Suprapubic skin (tissue), 4 donors: Measurements from ENCODE around the gene SLC25A6. TPM values are rescaled to one million over a fixed set of nuclear protein-coding genes. Genes with fewer than 3 reads are reported as not detected.
A peak's percentile ranks its signal among the peaks of the same experiment; 100 is the strongest.

Source experiments
- DNase-seq, 2 donors: peaks; one replicate each; pipeline ENCODE4 v3.0.0-alpha.2; 2019; ENCODE audit warnings: low spot score in 2 of 2
- H3K27ac ChIP-seq: fragments of 200-600 bp; sonication (generic); one replicate; pipeline ENCODE4 v1.5.1; 2019
- H3K27me3 ChIP-seq: fragments of 200-600 bp; sonication (generic); one replicate; pipeline ENCODE4 v1.5.1; 2019
- H3K36me3 ChIP-seq: fragments of 200-600 bp; sonication (generic); one replicate; pipeline ENCODE4 v1.5.1; 2019
- H3K4me1 ChIP-seq: fragments of 200-600 bp; sonication (generic); one replicate; pipeline ENCODE4 v1.5.1; 2019
- H3K4me3 ChIP-seq: fragments of 200-600 bp; sonication (generic); one replicate; pipeline ENCODE4 v1.5.1; 2019; ENCODE audit warnings: mild to moderate bottlenecking
- H3K9me3 ChIP-seq: fragments of 200-600 bp; sonication (generic); one replicate; pipeline ENCODE4 v1.5.1; 2019
- EP300 ChIP-seq: sonication (generic); formaldehyde crosslinking; IDR thresholded peaks from one replicate; pipeline ENCODE4 v1.6.1; 2017; ENCODE audit warnings: antibody characterized with exemption
- POLR2A ChIP-seq, 2 donors: fragments of 450-650 bp; IDR thresholded peaks; one replicate each; pipeline ENCODE4 v1.6.1; 2017; ENCODE audit warnings: antibody characterized with exemption in 2 of 2, mild to moderate bottlenecking in 2 of 2, moderate library complexity in 2 of 2
- POLR2AphosphoS5 ChIP-seq, 3 donors: sonication (generic); formaldehyde crosslinking; IDR thresholded peaks; one replicate each; pipeline ENCODE4 v1.6.1; 2017; ENCODE audit warnings: antibody characterized with exemption in 3 of 3
- WGBS: methylation state at CpG from one replicate; pipeline ENCODE4 v1.1.5; 2018; 5-methylcytosine and 5-hydroxymethylcytosine counted together
- total RNA-seq, 4 donors: library from RNA; depleted of rRNA; stranded (reverse); fragments of >200 nt; gene quantifications; one replicate each; pipeline ENCODE4 v1.1.0, GENCODE V29; 2016
- TF ChIP-seq, protein P1 (sequence below), 2 donors: fragments of 200-600 bp in 1 of 2; fragments of 450-650 bp in 1 of 2; sonication (generic) in 1 of 2; IDR thresholded peaks; one replicate each; pipeline ENCODE4 v1.5.1; 2016 to 2019; ENCODE audit warnings: antibody characterized with exemption in 2 of 2, mild to moderate bottlenecking in 1 of 2, moderate library complexity in 1 of 2

The SLC25A6 gene
- total RNA-seq, 4 donors from 2014 or later: 250 to 408 (median 336) TPM

DNA sequence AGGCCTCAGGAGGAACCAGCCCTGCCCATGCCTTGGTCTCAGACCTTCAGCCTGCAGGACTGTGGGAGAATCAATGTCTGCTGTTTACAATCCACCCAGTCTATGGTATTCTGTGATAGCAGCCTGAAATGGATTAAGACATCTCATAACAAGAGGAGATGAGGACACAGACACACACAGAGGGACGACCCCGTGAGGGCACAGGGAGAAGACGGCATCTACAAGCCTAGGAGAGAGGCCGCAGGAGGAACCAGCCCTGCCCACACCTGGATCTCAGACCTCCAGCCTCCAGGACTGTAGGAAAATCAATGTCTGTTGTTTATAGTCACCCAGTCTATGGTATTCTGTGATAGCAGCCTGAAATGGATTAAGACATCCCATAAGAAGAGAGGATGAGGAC, 3.3 kb downstream of the SLC25A6 start:
- Histone ChIP-seq H3K27ac (no peak overlapping the region), H3K27me3 (no peaks in the 10 kb centered on the region), H3K4me1 (peaks cover 40% of the 10 kb centered on the region), H3K9me3 (no peaks in the 10 kb centered on the region), H3K4me3 (no peak overlapping the region), H3K36me3 (peaks cover 68% of the 10 kb centered on the region)
- TF ChIP-seq POLR2A (IDR thresholded peaks at IDR 0.05) (no peak), POLR2AphosphoS5 (IDR thresholded peaks at IDR 0.05) (no peak), EP300 (no peak)
- TF ChIP-seq, protein P1, sequence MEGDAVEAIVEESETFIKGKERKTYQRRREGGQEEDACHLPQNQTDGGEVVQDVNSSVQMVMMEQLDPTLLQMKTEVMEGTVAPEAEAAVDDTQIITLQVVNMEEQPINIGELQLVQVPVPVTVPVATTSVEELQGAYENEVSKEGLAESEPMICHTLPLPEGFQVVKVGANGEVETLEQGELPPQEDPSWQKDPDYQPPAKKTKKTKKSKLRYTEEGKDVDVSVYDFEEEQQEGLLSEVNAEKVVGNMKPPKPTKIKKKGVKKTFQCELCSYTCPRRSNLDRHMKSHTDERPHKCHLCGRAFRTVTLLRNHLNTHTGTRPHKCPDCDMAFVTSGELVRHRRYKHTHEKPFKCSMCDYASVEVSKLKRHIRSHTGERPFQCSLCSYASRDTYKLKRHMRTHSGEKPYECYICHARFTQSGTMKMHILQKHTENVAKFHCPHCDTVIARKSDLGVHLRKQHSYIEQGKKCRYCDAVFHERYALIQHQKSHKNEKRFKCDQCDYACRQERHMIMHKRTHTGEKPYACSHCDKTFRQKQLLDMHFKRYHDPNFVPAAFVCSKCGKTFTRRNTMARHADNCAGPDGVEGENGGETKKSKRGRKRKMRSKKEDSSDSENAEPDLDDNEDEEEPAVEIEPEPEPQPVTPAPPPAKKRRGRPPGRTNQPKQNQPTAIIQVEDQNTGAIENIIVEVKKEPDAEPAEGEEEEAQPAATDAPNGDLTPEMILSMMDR (IDR thresholded peaks at IDR 0.05): no peak
- no peak for DNase-seq
- WGBS: 79% methylated on average over 4 of the region's 4 CpGs

DNA sequence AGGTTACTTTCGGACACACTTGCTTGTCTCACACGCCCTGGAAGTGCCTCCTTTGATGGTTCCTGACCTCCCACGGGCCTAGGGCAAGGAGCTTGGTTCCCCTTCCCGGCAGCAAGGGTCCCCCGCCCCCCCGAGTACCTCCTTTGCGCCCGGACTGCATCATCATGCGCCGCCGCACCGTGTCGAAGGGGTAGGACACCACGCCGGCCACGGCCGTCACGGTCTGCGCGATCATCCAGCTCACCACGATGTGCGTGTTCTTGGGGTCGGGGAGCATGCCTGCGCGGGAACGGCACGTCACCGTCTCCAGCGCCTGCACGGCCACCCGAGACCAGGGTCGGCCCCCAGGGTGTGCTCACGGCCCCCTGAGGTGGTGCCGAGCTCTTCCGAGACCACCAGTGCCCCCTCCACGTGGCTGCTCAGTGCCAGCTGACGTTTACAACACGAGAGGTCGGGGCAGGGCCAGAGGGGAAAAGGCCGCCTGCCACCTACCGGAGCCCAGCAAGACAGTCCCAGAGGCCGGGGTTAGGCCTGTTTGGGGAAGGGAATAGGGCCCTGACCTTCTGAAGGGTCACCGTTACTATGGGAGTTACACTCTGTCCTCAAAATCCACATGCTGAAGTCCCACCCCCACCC, 4.7 kb downstream of the SLC25A6 start:
- Histone ChIP-seq H3K9me3 (no peaks in the 10 kb centered on the region), H3K27ac (no peak overlapping the region), H3K4me1 (peaks cover 32% of the 10 kb centered on the region), H3K36me3 (peaks cover 75% of the 10 kb centered on the region), H3K4me3 (no peak overlapping the region), H3K27me3 (no peaks in the 10 kb centered on the region)
- TF ChIP-seq EP300 (no peak), POLR2A (IDR thresholded peaks at IDR 0.05) (no peak), POLR2AphosphoS5 (IDR thresholded peaks at IDR 0.05) (no peak)
- TF ChIP-seq, protein P1 (IDR thresholded peaks at IDR 0.05): no peak
- WGBS: 95% methylated on average over 24 of the region's 43 CpGs
- DNase-seq: peak in 1 of 2 donors; percentile 72

DNA sequence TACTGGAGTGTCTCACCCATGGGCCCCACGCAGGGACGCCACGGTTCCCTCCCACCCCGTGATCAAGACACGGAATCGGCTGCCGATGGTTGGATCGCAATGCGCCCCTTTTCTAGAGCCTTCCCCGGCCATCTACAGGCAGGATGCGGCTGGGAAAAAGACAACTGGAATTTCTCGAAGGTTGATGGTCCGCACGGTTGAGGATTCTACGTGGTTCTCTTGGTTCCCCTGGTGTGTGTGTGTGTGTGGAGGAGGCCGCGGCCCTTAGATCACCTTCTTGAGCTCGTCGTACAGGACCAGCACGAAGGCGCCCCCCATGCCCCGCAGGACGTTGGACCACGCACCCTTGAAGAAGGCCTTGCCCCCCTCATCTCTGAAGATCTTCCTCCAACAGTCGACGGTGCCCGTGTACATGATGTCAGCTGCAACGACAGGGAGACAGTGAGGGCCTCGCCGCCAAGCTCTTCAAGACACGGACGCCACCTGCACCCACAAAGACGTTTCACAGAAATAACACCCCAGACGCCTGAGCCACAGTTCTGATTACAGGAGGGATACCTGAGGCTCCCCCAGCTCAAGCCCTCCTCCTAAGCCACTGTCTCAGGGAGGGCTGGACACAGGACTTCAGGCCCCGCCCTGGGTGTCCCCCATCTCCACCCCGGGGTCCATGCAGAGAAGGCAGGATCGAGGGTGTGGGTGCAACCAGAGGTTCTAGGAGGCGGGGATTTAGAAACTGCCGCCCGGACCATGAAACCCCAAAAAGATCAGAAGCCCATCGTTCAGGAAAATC, 5.4 kb downstream of the SLC25A6 start:
- peaks cover 75% of the 10 kb centered on the region for H3K36me3 ChIP-seq
- peak in 1 of 2 donors; percentile 61 for DNase-seq
- no peak overlapping the region for H3K27ac ChIP-seq
- no peaks in the 10 kb centered on the region for H3K27me3 ChIP-seq
- TF ChIP-seq POLR2AphosphoS5 (IDR thresholded peaks at IDR 0.05) (no peak), EP300 (no peak)
- no peaks in the 10 kb centered on the region for H3K9me3 ChIP-seq
- 97% methylated on average over 21 of the region's 41 CpGs for WGBS
- H3K4me1 ChIP-seq: peaks cover 32% of the 10 kb centered on the region
- no peak overlapping the region for H3K4me3 ChIP-seq

DNA sequence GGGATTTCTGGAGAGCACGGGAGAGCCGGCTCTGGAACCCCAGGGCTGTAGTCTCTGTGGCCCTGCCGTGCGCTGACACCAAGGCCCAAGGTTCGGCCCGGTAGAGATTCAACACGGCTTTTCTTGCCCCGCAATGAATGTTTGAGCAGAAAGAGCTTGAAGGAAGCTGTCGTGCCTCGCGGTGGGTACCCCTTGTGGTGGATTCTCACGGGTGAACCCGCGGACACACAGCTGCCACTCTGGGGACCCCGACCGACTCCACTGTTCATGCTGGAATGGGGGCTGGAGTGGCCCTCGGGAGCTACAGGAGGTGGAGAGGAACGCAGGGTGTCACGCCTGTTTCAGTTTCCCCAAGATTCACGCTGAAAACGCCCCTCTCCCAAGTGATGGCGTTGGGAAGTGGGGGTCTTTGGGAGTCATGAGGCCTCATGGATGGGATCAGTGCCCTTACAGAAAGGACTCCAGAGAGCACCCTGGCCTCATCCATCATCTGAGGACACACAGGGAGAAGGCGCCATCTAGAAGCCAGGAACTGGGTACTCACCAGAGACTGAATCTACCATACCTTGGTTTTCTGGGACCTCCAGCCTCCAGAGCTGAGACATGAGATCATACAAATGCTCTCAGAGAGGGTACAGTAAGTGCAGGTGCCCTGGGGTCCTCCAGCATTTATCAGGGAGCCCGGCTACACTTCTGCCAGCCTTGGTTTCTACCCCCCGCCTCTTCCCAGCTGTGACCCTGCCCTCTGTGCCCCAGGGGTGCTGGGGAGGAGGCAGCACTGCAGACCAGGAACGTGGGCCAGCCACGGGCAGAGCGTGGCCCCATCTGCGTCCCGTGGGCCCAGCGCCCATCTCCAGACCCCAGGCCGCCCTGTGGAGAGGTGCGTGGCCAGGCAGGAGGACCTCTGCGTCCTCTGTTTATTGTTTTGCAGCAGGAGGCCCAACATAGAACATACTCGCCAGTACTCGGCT, 6.4 kb downstream of the SLC25A6 start:
- Histone ChIP-seq H3K4me1 (peaks cover 25% of the 10 kb centered on the region), H3K27ac (no peak overlapping the region), H3K36me3 (peaks cover 75% of the 10 kb centered on the region), H3K4me3 (no peak overlapping the region), H3K27me3 (no peaks in the 10 kb centered on the region), H3K9me3 (no peaks in the 10 kb centered on the region)
- 97% methylated on average over 13 of the region's 36 CpGs for WGBS
- peak; percentile 55 to 73 for DNase-seq
- no peak for TF ChIP-seq POLR2AphosphoS5 (IDR thresholded peaks at IDR 0.05)
- TF ChIP-seq EP300: no peak
- TF ChIP-seq POLR2A (IDR thresholded peaks at IDR 0.05): no peak
- TF ChIP-seq, protein P1 (IDR thresholded peaks at IDR 0.05): no peak

DNA sequence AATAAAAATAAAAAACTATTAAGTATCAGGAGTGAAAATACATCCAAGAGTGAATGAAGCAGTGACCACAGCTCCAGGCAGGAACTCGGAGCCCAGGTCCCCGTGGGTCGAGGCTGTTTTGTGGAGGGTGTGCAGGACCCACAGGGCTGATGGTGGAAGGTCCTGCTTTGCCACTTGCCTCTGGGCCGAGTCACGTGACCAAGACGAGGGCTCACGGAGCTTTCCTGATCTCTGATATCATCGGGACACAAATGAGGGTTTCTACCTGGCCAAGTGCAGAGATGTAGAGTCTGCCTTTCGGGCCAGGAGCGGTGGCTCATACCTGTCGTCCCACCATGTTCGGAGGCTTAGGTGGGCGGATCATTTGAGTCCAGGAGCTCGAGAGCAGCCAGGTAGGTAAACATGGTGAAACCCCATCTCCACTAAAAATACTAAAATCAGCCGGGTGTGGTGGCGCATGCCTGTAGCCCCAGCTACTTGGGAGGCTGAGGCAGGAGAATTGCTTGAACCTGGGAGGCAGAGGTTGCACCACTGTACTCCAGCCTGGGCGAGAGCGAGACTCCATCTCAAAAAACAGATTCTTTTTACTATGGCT, 7.2 kb downstream of the SLC25A6 start:
- peak in 1 of 2 donors; percentile 76 for DNase-seq
- TF ChIP-seq EP300 (no peak), POLR2AphosphoS5 (IDR thresholded peaks at IDR 0.05) (no peak), POLR2A (IDR thresholded peaks at IDR 0.05) (no peak)
- TF ChIP-seq, protein P1 (IDR thresholded peaks at IDR 0.05): no peak
- 91% methylated on average over 14 of the region's 18 CpGs for WGBS
- no peaks in the 10 kb centered on the region for H3K27me3 ChIP-seq
- no peak overlapping the region for H3K4me3 ChIP-seq
- peaks cover 17% of the 10 kb centered on the region for H3K4me1 ChIP-seq
- no peaks in the 10 kb centered on the region for H3K9me3 ChIP-seq
- peaks cover 68% of the 10 kb centered on the region for H3K36me3 ChIP-seq
- no peak overlapping the region for H3K27ac ChIP-seq
